Keratinocyte (primary cell): ENCODE results near the gene ATG9B. TPM values are rescaled to one million over a fixed set of nuclear protein-coding genes. Genes with fewer than 3 reads are reported as not detected.

Experiments
- DNase-seq: peaks from one replicate; pipeline ENCODE4 v3.0.0-alpha.2; 2011; ENCODE audit warnings: low read depth, missing footprints, low spot score
- FAIRE-seq: peaks from 2 replicates; lab custom pipeline; 2011; peaks lifted over from hg19 to GRCh38; lab: Jason Lieb, UNC
- H2AFZ ChIP-seq: 2 replicates; pipeline ENCODE4 v1.6.0; 2012; ENCODE audit warnings: low read length, control low read depth, inconsistent platforms; ENCODE audit not compliant: control insufficient read depth
- H3K27ac ChIP-seq: 2 replicates; pipeline ENCODE4 v1.5.1; 2011; ENCODE audit warnings: low read length; ENCODE audit not compliant: control insufficient read depth, insufficient read depth
- H3K27me3 ChIP-seq: 3 replicates; pipeline ENCODE4 v1.6.0; 2011; ENCODE audit warnings: low read length; ENCODE audit not compliant: control insufficient read depth, insufficient read depth; ENCODE audit errors: extremely low read depth
- H3K36me3 ChIP-seq, 2 experiments: 2 replicates in 1 of 2; 3 replicates in 1 of 2; pipeline ENCODE4 v1.5.1; 2011; ENCODE audit warnings: low read length in 2 of 2, mild to moderate bottlenecking in 1 of 2; ENCODE audit not compliant: control insufficient read depth in 2 of 2, insufficient read depth in 2 of 2; ENCODE audit errors: extremely low read depth in 1 of 2
- H3K4me1 ChIP-seq: 3 replicates; pipeline ENCODE4 v1.5.1; 2011; ENCODE audit warnings: low read length; ENCODE audit not compliant: control insufficient read depth, insufficient read depth; ENCODE audit errors: extremely low read depth
- H3K4me2 ChIP-seq: 3 replicates; pipeline ENCODE4 v1.6.0; 2011; ENCODE audit warnings: low read depth, low read length; ENCODE audit not compliant: control insufficient read depth, insufficient read depth; ENCODE audit errors: extremely low read depth
- H3K4me3 ChIP-seq, 3 experiments: fragments of 200-600 bp in 1 of 3; sonication (generic) in 1 of 3; 2 replicates in 2 of 3; 3 replicates in 1 of 3; pipeline ENCODE4 v1.5.1; 2011 to 2016; ENCODE audit warnings: low read length in 3 of 3, mild to moderate bottlenecking in 3 of 3, control low read depth in 2 of 3, inconsistent platforms in 1 of 3, low read depth in 1 of 3, mixed read lengths in 1 of 3, mixed run types in 1 of 3, moderate library complexity in 1 of 3; ENCODE audit not compliant: control insufficient read depth in 2 of 3, insufficient read depth in 2 of 3; ENCODE audit errors: extremely low read depth in 1 of 3
- H3K79me2 ChIP-seq: 2 replicates; pipeline ENCODE4 v1.6.0; 2012; ENCODE audit warnings: low read length; ENCODE audit not compliant: control insufficient read depth, insufficient read depth
- H3K9ac ChIP-seq: 3 replicates; pipeline ENCODE4 v1.6.0; 2011; ENCODE audit warnings: low read length; ENCODE audit not compliant: control insufficient read depth, insufficient read depth; ENCODE audit errors: extremely low read depth
- H3K9me1 ChIP-seq: 3 replicates; pipeline ENCODE4 v1.6.0; 2011; ENCODE audit warnings: low read length; ENCODE audit not compliant: control insufficient read depth, insufficient read depth; ENCODE audit errors: extremely low read depth
- H3K9me3 ChIP-seq: 2 replicates; pipeline ENCODE4 v1.5.1; 2012; ENCODE audit warnings: low read depth, low read length; ENCODE audit not compliant: control insufficient read depth
- H4K20me1 ChIP-seq: 3 replicates; pipeline ENCODE4 v1.6.0; 2011; ENCODE audit warnings: low read length; ENCODE audit not compliant: control insufficient read depth, insufficient read depth; ENCODE audit errors: extremely low read depth
- CTCF ChIP-seq, 3 experiments: IDR thresholded peaks in 1 of 3; conservative IDR thresholded peaks in 1 of 3; optimal IDR thresholded peaks in 1 of 3; 2 replicates in 2 of 3; 3 replicates in 1 of 3; pipeline versions ENCODE3 to v1.5.1; 2011; ENCODE audit warnings: low read length in 3 of 3, mild to moderate bottlenecking in 3 of 3, moderate library complexity in 2 of 3, control low read depth in 1 of 3, inconsistent platforms in 1 of 3; ENCODE audit not compliant: insufficient read depth in 2 of 3; ENCODE audit errors: extremely low read depth in 1 of 3
- EZH2 ChIP-seq: IDR thresholded peaks from one replicate; pipeline ENCODE4 v1.6.1; 2012; ENCODE audit warnings: inconsistent platforms, mild to moderate bottlenecking, low read length, moderate library complexity
- dilution Hi-C: fragments of 300-500 bp; cut with MboI; formaldehyde crosslinking; loops from one replicate; pipeline ENCODE4 v1.7.0; 2020; ENCODE audit warnings: low sequenced_read_pairs; ENCODE audit not compliant: extremely low pct_ligation_motif_present
- polyA plus RNA-seq, 5 experiments: library from polyadenylated mRNA; depleted of rRNA in 3 of 5; stranded (reverse) in 3 of 5; stranded (forward) in 1 of 5; unstranded in 1 of 5; fragments of >200 nt; gene quantifications; 1 replicate in 1 of 5; 2 replicates in 3 of 5; 3 replicates in 1 of 5; pipeline versions ENCODE4 v1.2.1 to v1.2.3, GENCODE V29; 2011 to 2012; ENCODE audit warnings: missing spikeins in 2 of 5, low read depth in 1 of 5, low replicate concordance in 1 of 5

Gene ATG9B
- polyA plus RNA-seq, 1 donor (not counting 4 experiments of a cell fraction or from before 2014, with no cell fraction given): 0.12 TPM

GRCh38 chr7:151035026-151035717 is 10.9 kb upstream of the ATG9B start:
- Histone ChIP-seq H3K4me1 (peaks cover 8% of the 10 kb centered on the region), H3K36me3 (peaks cover 26 to 37% of the 10 kb centered on the region in 2 experiments), H3K4me3 (no peak overlapping the region), H3K4me2 (no peak overlapping the region), H3K27me3 (no peaks in the 10 kb centered on the region), H2AFZ (no peak overlapping the region), H3K9me3 (no peaks in the 10 kb centered on the region), H3K27ac (no peak overlapping the region), H4K20me1 (no peaks in the 10 kb centered on the region), H3K79me2 (peaks cover 3% of the 10 kb centered on the region), H3K9me1 (peaks cover 2% of the 10 kb centered on the region), H3K9ac (no peak overlapping the region)
- TF ChIP-seq CTCF (optimal IDR thresholded peaks at IDR 0.05 in 1 of 3, IDR thresholded peaks at IDR 0.05 in 1 of 3, conservative IDR thresholded peaks at IDR 0.05 in 1 of 3; ENCODE audit: extremely low read depth in 1 of 3, insufficient read depth in 2 of 3, low read length in 3 of 3) (no peak), EZH2 (no peak)
- FAIRE-seq (no peak), DNase-seq (no peak)
- dilution Hi-C loops: no loop called here

- dilution Hi-C loops: no loop called here
- TF ChIP-seq CTCF (optimal IDR thresholded peaks at IDR 0.05 in 1 of 3, IDR thresholded peaks at IDR 0.05 in 1 of 3, conservative IDR thresholded peaks at IDR 0.05 in 1 of 3; ENCODE audit: extremely low read depth in 1 of 3, insufficient read depth in 2 of 3, low read length in 3 of 3) (no peak), EZH2 (no peak)
Measured at GRCh38 chr7:151034312-151035025, 10.2 kb upstream of the ATG9B start.

More at GRCh38 chr7:151034312-151035025, 10.2 kb upstream of the ATG9B start:
- Histone ChIP-seq H2AFZ (no peak overlapping the region), H3K4me1 (peaks cover 8% of the 10 kb centered on the region), H3K9me3 (no peaks in the 10 kb centered on the region), H3K9me1 (peaks cover 2% of the 10 kb centered on the region), H3K27ac (no peak overlapping the region), H3K4me2 (no peak overlapping the region), H3K79me2 (peaks cover 6% of the 10 kb centered on the region), H3K9ac (no peak overlapping the region), H3K27me3 (no peaks in the 10 kb centered on the region), H3K4me3 (no peak overlapping the region), H4K20me1 (no peaks in the 10 kb centered on the region), H3K36me3 (peaks cover 26 to 34% of the 10 kb centered on the region in 2 experiments)
- FAIRE-seq: no peak
- DNase-seq: no peak
